IPS-18a (cell line): ENCODE data around the gene SYNM.

Experiments used
- H3K27ac ChIP-seq: one replicate; pipeline ENCODE4 v1.5.1; 2013; ENCODE audit warnings: low read length
- H3K27me3 ChIP-seq: one replicate; pipeline ENCODE4 v1.6.1; 2013; ENCODE audit warnings: mild to moderate bottlenecking, low read length; ENCODE audit not compliant: control insufficient read depth, insufficient read depth
- H3K36me3 ChIP-seq: one replicate; pipeline ENCODE4 v1.6.1; 2013; ENCODE audit warnings: low read depth, low read length; ENCODE audit not compliant: control insufficient read depth
- H3K4me1 ChIP-seq: one replicate; pipeline ENCODE4 v1.6.1; 2013; ENCODE audit warnings: low read depth, low read length; ENCODE audit not compliant: control insufficient read depth
- H3K4me3 ChIP-seq: one replicate; pipeline ENCODE4 v1.5.1; 2013; ENCODE audit warnings: low read length
- H3K9ac ChIP-seq: one replicate; pipeline ENCODE4 v1.6.1; 2013; ENCODE audit warnings: mild to moderate bottlenecking, low read length, moderate library complexity
- H3K9me3 ChIP-seq: one replicate; pipeline ENCODE4 v1.6.1; 2013; ENCODE audit warnings: low read depth, low read length; ENCODE audit not compliant: control insufficient read depth

Gene SYNM

DNA sequence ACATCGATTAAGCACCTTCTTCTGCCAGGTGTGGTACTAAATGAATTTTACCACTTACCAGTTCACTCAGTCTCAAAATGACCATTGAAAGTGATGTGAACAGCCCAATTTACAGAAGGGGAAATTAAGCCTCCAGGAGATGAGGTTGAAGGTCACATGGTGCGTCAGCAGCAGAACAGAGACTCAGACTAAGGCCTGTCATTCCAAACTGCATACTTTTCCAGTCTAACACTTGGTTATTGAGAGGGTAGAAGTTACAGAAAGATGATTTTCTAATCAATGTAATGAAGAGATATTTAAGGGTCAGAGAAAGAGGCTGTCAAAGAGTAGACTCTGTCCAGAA lies 76.1 kb downstream of the SYNM start:
- H3K4me1 ChIP-seq, result peaks cover 9% of the 10 kb centered on the region
- H3K36me3 ChIP-seq, result no peaks in the 10 kb centered on the region
- no peaks in the 10 kb centered on the region for H3K27me3 ChIP-seq
- H3K9me3 ChIP-seq, result no peaks in the 10 kb centered on the region
- H3K27ac ChIP-seq, result no peak overlapping the region
- no peak overlapping the region for H3K9ac ChIP-seq
- H3K4me3 ChIP-seq, result no peak overlapping the region

DNA sequence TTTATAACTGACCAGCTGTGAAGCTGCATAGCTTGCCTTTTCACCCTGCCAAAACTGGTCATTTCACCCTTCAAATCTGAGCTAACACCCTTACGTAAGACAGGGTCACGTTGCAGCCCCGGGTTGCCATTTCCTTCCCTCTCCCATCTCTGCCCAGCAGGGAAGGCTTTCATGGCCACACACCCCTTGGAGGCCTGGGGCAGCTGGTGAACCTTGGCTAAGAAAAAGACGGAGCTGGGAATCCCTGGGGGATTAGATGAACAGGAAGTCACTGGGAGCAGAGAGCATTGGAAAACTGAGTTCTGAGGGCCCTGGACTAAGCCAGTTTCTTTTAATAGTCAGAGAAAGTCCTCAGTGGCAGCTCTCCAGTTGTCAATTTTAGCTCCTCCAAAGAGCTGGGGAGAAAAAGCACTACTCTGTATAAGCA lies 76.7 kb downstream of the SYNM start:
- Histone ChIP-seq H3K4me3 (no peak overlapping the region), H3K27ac (no peak overlapping the region), H3K9ac (no peak overlapping the region), H3K36me3 (no peaks in the 10 kb centered on the region), H3K27me3 (no peaks in the 10 kb centered on the region), H3K4me1 (peaks cover 9% of the 10 kb centered on the region), H3K9me3 (no peaks in the 10 kb centered on the region)

DNA sequence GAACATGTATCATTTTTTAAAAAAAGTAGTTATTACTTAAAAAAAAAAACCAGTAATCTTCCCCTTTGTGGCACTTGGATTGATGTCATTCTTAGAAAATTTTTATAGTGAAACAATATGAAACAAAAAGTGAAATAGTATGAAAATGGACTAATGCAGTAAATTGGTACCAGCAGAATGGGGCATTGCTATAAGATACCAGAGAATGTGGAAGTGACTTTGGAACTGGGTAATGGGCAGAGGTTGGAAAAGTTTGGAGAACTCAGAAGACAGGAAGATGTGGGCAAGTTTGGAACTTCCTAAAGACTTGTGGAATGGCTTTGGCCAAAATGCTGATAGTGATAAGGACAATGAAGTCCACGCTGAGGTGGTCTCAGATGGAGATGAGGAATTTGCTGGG lies 77.9 kb downstream of the SYNM start:
- no peak overlapping the region for H3K4me3 ChIP-seq
- H3K27me3 ChIP-seq, result no peaks in the 10 kb centered on the region
- H3K27ac ChIP-seq, result no peak overlapping the region
- no peak overlapping the region for H3K9ac ChIP-seq
- no peaks in the 10 kb centered on the region for H3K9me3 ChIP-seq
- no peaks in the 10 kb centered on the region for H3K36me3 ChIP-seq
- peaks cover 9% of the 10 kb centered on the region for H3K4me1 ChIP-seq
